ENCODE data around the gene CCDC148. TPM values are rescaled to one million over a fixed set of nuclear protein-coding genes. Genes with fewer than 3 reads are reported as not detected.

CCDC148 gene
- total RNA-seq, 1 experiment from 2014 or later, result not detected

DNA sequence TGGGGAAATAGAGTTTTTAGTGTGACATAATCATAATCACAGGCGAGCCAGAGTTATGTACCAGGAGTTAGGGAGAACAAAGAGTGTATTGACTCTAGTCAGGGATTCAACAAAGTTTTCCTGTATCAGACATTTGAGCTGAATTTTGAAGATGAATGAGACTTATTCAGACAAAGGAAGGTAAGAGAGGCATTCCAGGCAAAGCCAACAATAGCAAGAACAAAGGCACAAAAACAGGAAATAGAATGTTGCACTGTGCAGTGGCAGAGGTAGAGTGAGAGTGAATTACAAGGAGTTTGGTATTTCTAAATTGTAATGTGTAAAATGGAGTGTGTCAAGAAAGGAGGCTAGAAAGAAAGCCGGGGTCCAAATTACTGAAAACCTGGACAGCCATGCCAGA, 156.2 kb downstream of the CCDC148 start:
- H4K20me1 ChIP-seq (ENCODE audit: insufficient read depth, low read depth, low read length), result no peaks in the 10 kb centered on the region
- no peak overlapping the region for H3K4me2 ChIP-seq (ENCODE audit: low read depth, low read length, poor library complexity, severe bottlenecking)
- DNase-seq, result no peak
- H3K4me1 ChIP-seq (ENCODE audit: low read length), result no peaks in the 10 kb centered on the region
- H2AFZ ChIP-seq (ENCODE audit: low read length), result no peak overlapping the region
- H3K9me3 ChIP-seq (ENCODE audit: low read length), result peaks cover 4% of the 10 kb centered on the region; the same call in 1 of the 2 replicates
- no peaks in the 10 kb centered on the region for H3K27me3 ChIP-seq (ENCODE audit: low read length)
- H3K9me2 ChIP-seq (replicated peaks; ENCODE audit: insufficient read depth, low read length), result 0 out of 2 replicates have a peak, but pooled peaks cover 3% of the 10 kb centered on the region
- no peak overlapping the region for H3K9ac ChIP-seq (ENCODE audit: low read length)
- H3K27ac ChIP-seq (ENCODE audit: low read length), result no peak overlapping the region
- no peaks in the 10 kb centered on the region for H3K79me2 ChIP-seq (ENCODE audit: low read length)
- H3K4me3 ChIP-seq (ENCODE audit: low read length), result no peak overlapping the region
- no peaks in the 10 kb centered on the region for H3K36me3 ChIP-seq (ENCODE audit: insufficient read depth, low read length)

DNA sequence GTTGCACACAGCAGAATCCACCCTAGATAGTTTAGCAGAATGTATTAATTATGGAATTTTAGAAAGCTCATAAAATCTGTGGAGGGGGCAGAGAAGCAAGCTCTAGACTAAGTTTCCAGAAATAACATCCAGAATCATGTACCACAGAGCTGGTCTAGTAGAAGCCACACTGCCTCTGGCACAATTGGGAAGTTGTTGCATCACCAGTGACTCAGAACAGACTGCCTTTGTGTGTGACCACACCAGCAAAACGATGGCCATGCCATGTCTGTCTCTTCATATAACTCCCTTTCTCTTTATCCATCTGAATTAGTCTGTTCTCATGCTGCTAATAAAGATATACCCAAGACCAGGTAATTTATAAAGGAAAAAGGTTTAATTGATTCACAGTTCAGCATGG, 158.9 kb downstream of the CCDC148 start:
- Histone ChIP-seq H3K27me3 (ENCODE audit: low read length) (no peaks in the 10 kb centered on the region), H3K9me3 (ENCODE audit: low read length) (no peaks in the 10 kb centered on the region), H3K9me2 (replicated peaks; ENCODE audit: insufficient read depth, low read length) (0 out of 2 replicates have a peak, but pooled peaks cover 3% of the 10 kb centered on the region), H3K4me2 (ENCODE audit: low read depth, low read length, poor library complexity, severe bottlenecking) (no peak overlapping the region), H3K36me3 (ENCODE audit: insufficient read depth, low read length) (no peaks in the 10 kb centered on the region), H4K20me1 (ENCODE audit: insufficient read depth, low read depth, low read length) (no peaks in the 10 kb centered on the region), H3K4me1 (ENCODE audit: low read length) (no peaks in the 10 kb centered on the region), H2AFZ (ENCODE audit: low read length) (no peak overlapping the region), H3K79me2 (ENCODE audit: low read length) (no peaks in the 10 kb centered on the region), H3K4me3 (ENCODE audit: low read length) (no peak overlapping the region), H3K9ac (ENCODE audit: low read length) (no peak overlapping the region), H3K27ac (ENCODE audit: low read length) (no peak overlapping the region)
- no peak for DNase-seq

DNA sequence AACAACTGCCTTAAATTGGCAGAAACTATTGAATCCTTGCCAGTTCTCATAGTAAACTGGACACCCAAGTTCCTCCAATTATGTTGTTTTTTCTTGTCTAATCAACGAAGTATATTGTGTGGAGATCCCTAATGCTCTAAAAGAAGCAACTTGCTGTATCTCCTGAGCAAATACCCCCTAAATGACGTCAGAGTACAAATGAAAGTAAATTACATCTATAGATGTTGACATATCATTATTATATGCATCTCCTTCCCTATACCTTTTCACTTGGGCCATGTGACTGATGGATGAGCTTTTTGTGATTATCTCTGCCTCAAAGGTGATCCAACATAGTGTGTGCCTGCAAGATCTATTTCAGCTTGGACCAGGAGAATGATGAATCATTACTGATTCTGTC, 159.4 kb downstream of the CCDC148 start:
- Histone ChIP-seq H3K27me3 (ENCODE audit: low read length) (no peaks in the 10 kb centered on the region), H3K9ac (ENCODE audit: low read length) (no peak overlapping the region), H3K9me2 (replicated peaks; ENCODE audit: insufficient read depth, low read length) (0 out of 2 replicates have a peak, but pooled peaks cover 3% of the 10 kb centered on the region), H2AFZ (ENCODE audit: low read length) (no peak overlapping the region), H3K4me1 (ENCODE audit: low read length) (no peaks in the 10 kb centered on the region), H3K79me2 (ENCODE audit: low read length) (no peaks in the 10 kb centered on the region), H4K20me1 (ENCODE audit: insufficient read depth, low read depth, low read length) (no peaks in the 10 kb centered on the region), H3K27ac (ENCODE audit: low read length) (no peak overlapping the region), H3K9me3 (ENCODE audit: low read length) (no peaks in the 10 kb centered on the region), H3K4me3 (ENCODE audit: low read length) (no peak overlapping the region), H3K4me2 (ENCODE audit: low read depth, low read length, poor library complexity, severe bottlenecking) (no peak overlapping the region), H3K36me3 (ENCODE audit: insufficient read depth, low read length) (no peaks in the 10 kb centered on the region)
- no peak for DNase-seq

DNA sequence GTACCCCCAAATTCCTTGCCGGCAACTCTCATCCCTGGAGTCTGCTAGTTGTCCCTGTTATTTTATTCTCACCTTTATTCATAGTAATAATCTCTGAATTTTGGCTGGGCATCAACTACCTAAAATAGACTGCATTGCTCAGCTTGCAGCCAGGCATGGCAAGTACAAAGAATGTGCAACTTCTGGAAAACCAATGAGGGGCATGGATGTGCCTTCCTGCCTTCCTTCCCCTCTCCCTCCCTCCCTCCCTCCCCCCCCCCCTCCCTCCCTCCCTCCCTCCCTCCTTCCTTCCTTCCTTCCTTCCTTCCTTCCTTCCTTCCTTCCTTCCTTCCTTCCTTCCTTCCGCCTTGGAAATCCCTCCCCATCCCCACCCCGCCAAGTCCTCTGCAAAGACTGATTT, 162.8 kb downstream of the CCDC148 start:
- H3K9me3 ChIP-seq (ENCODE audit: low read length), result no peaks in the 10 kb centered on the region
- H4K20me1 ChIP-seq (ENCODE audit: insufficient read depth, low read depth, low read length), result no peaks in the 10 kb centered on the region
- no peak overlapping the region for H3K9ac ChIP-seq (ENCODE audit: low read length)
- no peak overlapping the region for H2AFZ ChIP-seq (ENCODE audit: low read length)
- no peak overlapping the region for H3K4me3 ChIP-seq (ENCODE audit: low read length)
- no peaks in the 10 kb centered on the region for H3K79me2 ChIP-seq (ENCODE audit: low read length)
- H3K4me2 ChIP-seq (ENCODE audit: low read depth, low read length, poor library complexity, severe bottlenecking), result no peak overlapping the region
- no peaks in the 10 kb centered on the region for H3K4me1 ChIP-seq (ENCODE audit: low read length)
- H3K36me3 ChIP-seq (ENCODE audit: insufficient read depth, low read length), result no peaks in the 10 kb centered on the region
- DNase-seq, result no peak
- no peaks in the 10 kb centered on the region for H3K27me3 ChIP-seq (ENCODE audit: low read length)
- H3K9me2 ChIP-seq (replicated peaks; ENCODE audit: insufficient read depth, low read length), result 0 out of 2 replicates have a peak, but pooled peaks cover 3% of the 10 kb centered on the region
- H3K27ac ChIP-seq (ENCODE audit: low read length), result no peak overlapping the region

DNA sequence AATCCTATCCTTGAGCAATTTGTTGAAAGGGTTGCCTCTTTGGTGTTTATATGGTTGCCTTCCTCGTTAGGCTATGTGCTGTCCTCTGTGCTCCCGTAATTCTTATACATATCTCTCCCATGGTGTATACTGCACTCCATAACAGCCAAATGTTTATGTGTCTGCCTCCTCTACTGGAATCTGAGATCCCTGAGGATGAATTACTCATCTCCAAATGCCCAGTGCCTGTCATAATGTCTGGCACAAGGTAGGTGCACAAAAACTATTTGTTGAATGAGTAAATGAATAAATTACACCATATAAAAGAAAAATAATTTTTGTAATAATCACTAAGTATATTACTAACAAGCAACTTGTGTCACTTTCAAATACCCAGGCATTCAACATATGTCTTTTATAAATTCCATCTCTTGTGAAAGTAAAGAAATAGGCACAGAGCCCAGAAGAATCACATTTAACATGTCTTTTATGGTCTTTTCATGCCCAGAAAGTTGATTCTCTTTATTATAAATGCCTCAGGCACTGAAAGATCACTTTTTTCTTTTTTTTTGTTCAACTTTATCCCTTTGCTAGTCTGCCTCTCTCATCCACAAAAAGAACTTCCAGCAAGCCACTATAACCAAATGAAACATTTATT, 164.9 kb downstream of the CCDC148 start:
- Histone ChIP-seq H3K27ac (ENCODE audit: low read length) (no peak overlapping the region), H3K4me2 (ENCODE audit: low read depth, low read length, poor library complexity, severe bottlenecking) (no peak overlapping the region), H4K20me1 (ENCODE audit: insufficient read depth, low read depth, low read length) (no peaks in the 10 kb centered on the region), H2AFZ (ENCODE audit: low read length) (no peak overlapping the region), H3K27me3 (ENCODE audit: low read length) (no peaks in the 10 kb centered on the region), H3K4me3 (ENCODE audit: low read length) (no peak overlapping the region), H3K79me2 (ENCODE audit: low read length) (no peaks in the 10 kb centered on the region), H3K36me3 (ENCODE audit: insufficient read depth, low read length) (no peaks in the 10 kb centered on the region), H3K9me2 (replicated peaks; ENCODE audit: insufficient read depth, low read length) (0 out of 2 replicates have a peak, but pooled peaks cover under 1% of the 10 kb centered on the region), H3K9me3 (ENCODE audit: low read length) (no peaks in the 10 kb centered on the region), H3K4me1 (ENCODE audit: low read length) (no peaks in the 10 kb centered on the region), H3K9ac (ENCODE audit: low read length) (no peak overlapping the region)
- no peak for DNase-seq

DNA sequence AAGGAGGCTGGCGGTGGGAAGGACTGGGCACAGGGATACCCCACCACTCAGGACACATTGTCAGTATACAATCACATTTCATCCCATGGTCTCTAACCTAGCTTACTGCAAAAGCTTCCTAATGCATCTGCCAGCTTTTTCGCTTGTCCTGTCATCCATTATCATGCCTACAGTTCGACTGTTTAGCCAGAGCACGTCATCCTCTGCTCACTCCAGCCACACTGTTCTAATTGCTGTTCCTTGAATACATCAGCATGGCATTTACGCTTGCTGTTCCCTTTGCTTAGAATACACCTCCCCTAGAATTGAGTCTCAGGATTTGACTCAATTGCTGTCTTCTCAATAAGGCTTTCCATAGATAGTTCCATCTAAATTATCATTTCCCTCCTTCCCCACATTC, 166.3 kb downstream of the CCDC148 start:
- H3K79me2 ChIP-seq (ENCODE audit: low read length), result no peaks in the 10 kb centered on the region
- H3K9me2 ChIP-seq (replicated peaks; ENCODE audit: insufficient read depth, low read length), result no peaks in the 10 kb centered on the region
- no peaks in the 10 kb centered on the region for H3K36me3 ChIP-seq (ENCODE audit: insufficient read depth, low read length)
- no peak overlapping the region for H3K9ac ChIP-seq (ENCODE audit: low read length)
- no peaks in the 10 kb centered on the region for H3K9me3 ChIP-seq (ENCODE audit: low read length)
- H3K4me2 ChIP-seq (ENCODE audit: low read depth, low read length, poor library complexity, severe bottlenecking), result no peak overlapping the region
- no peaks in the 10 kb centered on the region for H3K4me1 ChIP-seq (ENCODE audit: low read length)
- no peak overlapping the region for H2AFZ ChIP-seq (ENCODE audit: low read length)
- no peaks in the 10 kb centered on the region for H3K27me3 ChIP-seq (ENCODE audit: low read length)
- no peak overlapping the region for H3K4me3 ChIP-seq (ENCODE audit: low read length)
- H3K27ac ChIP-seq (ENCODE audit: low read length), result no peak overlapping the region
- no peaks in the 10 kb centered on the region for H4K20me1 ChIP-seq (ENCODE audit: insufficient read depth, low read depth, low read length)
- DNase-seq, result no peak

DNA sequence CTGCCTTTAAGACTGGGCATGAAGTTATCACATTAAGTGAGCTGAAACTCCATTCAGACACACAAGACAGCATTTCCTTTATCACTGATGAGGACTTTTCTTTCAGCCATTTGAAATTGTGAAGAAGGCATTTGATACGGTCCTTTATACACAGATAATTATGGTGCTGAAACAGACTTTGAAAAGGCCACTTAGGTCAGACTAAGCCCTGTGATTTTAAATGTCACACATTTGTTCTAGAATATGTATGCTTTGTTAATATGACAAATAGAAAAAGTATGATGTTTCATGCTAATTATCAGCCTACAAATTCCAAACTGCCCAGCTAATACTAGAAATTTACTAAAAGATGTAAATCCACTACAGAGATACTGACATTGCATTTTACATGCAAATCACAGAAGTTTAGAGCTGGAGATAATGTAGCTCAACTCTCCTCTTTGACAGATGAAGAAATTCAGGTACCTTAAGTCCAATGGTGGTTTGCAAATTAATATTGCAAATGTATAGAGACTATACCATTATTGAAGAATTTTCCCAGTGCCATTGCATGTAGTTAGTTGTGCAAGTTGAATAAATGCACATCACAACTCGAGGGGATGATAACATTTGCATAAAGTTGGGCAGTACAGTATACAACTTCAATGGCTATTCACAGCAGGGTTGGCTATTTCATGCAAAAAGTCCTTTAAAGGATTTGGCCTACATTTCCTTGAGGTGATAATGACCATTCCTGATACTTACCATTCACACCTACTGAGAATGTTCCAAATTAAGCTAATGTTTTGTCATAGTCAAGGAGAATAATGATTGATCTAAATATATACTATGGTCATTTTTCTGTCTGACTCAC, 179.7 kb downstream of the CCDC148 start:
- Histone ChIP-seq H3K9ac (ENCODE audit: low read length) (no peak overlapping the region), H3K36me3 (ENCODE audit: insufficient read depth, low read length) (no peaks in the 10 kb centered on the region), H3K4me1 (ENCODE audit: low read length) (no peaks in the 10 kb centered on the region), H3K9me2 (replicated peaks; ENCODE audit: insufficient read depth, low read length) (no peaks in the 10 kb centered on the region), H3K4me3 (ENCODE audit: low read length) (no peak overlapping the region), H3K4me2 (ENCODE audit: low read depth, low read length, poor library complexity, severe bottlenecking) (no peak overlapping the region), H3K27me3 (ENCODE audit: low read length) (no peaks in the 10 kb centered on the region), H3K9me3 (ENCODE audit: low read length) (no peaks in the 10 kb centered on the region), H3K79me2 (ENCODE audit: low read length) (no peaks in the 10 kb centered on the region), H3K27ac (ENCODE audit: low read length) (no peak overlapping the region), H4K20me1 (ENCODE audit: insufficient read depth, low read depth, low read length) (no peaks in the 10 kb centered on the region), H2AFZ (ENCODE audit: low read length) (no peak overlapping the region)
- DNase-seq, result no peak

DNA sequence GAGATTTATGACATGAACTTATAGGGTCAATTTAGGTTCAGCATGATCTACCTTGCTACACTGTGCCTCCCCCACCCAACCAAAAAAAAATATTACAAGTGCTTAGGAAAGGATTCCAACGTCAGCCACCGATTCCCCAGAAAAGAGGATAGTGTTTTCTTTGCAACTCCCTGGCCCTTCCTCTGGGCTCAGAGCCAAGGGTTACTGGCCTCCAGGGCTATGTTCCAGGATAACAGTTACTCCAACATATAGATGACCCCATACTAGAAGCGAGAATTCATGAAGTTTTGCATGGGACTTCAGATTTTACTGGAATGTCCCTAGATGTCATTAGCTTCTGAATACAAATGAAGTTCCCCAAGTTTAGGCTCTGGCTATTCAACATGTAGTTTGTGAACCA, 182.8 kb downstream of the CCDC148 start:
- H3K4me2 ChIP-seq (ENCODE audit: low read depth, low read length, poor library complexity, severe bottlenecking), result no peak overlapping the region
- no peaks in the 10 kb centered on the region for H3K9me2 ChIP-seq (replicated peaks; ENCODE audit: insufficient read depth, low read length)
- no peaks in the 10 kb centered on the region for H3K4me1 ChIP-seq (ENCODE audit: low read length)
- H3K27me3 ChIP-seq (ENCODE audit: low read length), result no peaks in the 10 kb centered on the region
- H3K36me3 ChIP-seq (ENCODE audit: insufficient read depth, low read length), result no peaks in the 10 kb centered on the region
- no peaks in the 10 kb centered on the region for H3K9me3 ChIP-seq (ENCODE audit: low read length)
- H4K20me1 ChIP-seq (ENCODE audit: insufficient read depth, low read depth, low read length), result no peaks in the 10 kb centered on the region
- no peak overlapping the region for H2AFZ ChIP-seq (ENCODE audit: low read length)
- H3K27ac ChIP-seq (ENCODE audit: low read length), result no peak overlapping the region
- H3K79me2 ChIP-seq (ENCODE audit: low read length), result no peaks in the 10 kb centered on the region
- no peak overlapping the region for H3K4me3 ChIP-seq (ENCODE audit: low read length)
- H3K9ac ChIP-seq (ENCODE audit: low read length), result no peak overlapping the region
- no peak for DNase-seq
